Activated CD8-positive, alpha-beta T cell treated with anti-CD3 and anti-CD28 coated beads for 36 hours (primary cell): ENCODE measurements around the gene PLAGL2. TPM values are rescaled to one million over a fixed set of nuclear protein-coding genes. Genes with fewer than 3 reads are reported as not detected.
A peak's percentile ranks its signal among the peaks of the same experiment; 100 is the strongest.
"Not testable (repeated sequence)": the region's sequence is repeated elsewhere in the genome, so short reads cannot be mapped to it uniquely, and the experiment has no call there.

Source experiments
- ATAC-seq: fragments of 200-7000 bp; cut with Tn5 transposase; one replicate; pipeline ENCODE4 v1.10.0; 2021; ENCODE audit warnings: mild to moderate bottlenecking, moderate library complexity
- CTCF ChIA-PET: fragments of 350-600 bp; sonication (Branson Sonifier 250); formaldehyde crosslinking; loops from one replicate; lab custom pipeline; 2021; ENCODE audit warnings: antibody characterized with exemption; lab: Charles Lee
- POLR2A ChIA-PET: fragments of 350-600 bp; sonication (Branson Sonifier 250); formaldehyde crosslinking; loops from one replicate; lab custom pipeline; 2021; ENCODE audit warnings: antibody characterized with exemption; lab: Charles Lee
- DNase-seq: peaks from one replicate; pipeline ENCODE4 v3.0.0-alpha.2; 2020
- H3K27ac Mint-ChIP-seq: one replicate; pipeline ENCODE4 v1.8.0; 2021; ENCODE audit warnings: mild to moderate bottlenecking, mixed read lengths
- H3K27me3 Mint-ChIP-seq: one replicate; pipeline ENCODE4 v1.8.0; 2021; ENCODE audit warnings: mixed read lengths
- H3K36me3 Mint-ChIP-seq: one replicate; pipeline ENCODE4 v1.8.0; 2021; ENCODE audit warnings: low read depth, mixed read lengths
- H3K4me1 Mint-ChIP-seq: one replicate; pipeline ENCODE4 v1.8.0; 2021; ENCODE audit warnings: low read depth, mixed read lengths
- H3K4me3 Mint-ChIP-seq: one replicate; pipeline ENCODE4 v1.8.0; 2021; ENCODE audit warnings: mild to moderate bottlenecking, moderate library complexity, mixed read lengths
- H3K9me3 Mint-ChIP-seq: one replicate; pipeline ENCODE4 v1.8.0; 2021; ENCODE audit warnings: mixed read lengths
- CTCF ChIP-seq: fragments of 200-600 bp; IDR thresholded peaks from one replicate; pipeline ENCODE4 v1.8.0; 2022; ENCODE audit warnings: antibody characterized with exemption, mild to moderate bottlenecking
- intact Hi-C: fragments of 100-400 bp; cut with micrococcal nuclease; formaldehyde crosslinking; loops from one replicate; pipeline ENCODE4 v1.10.0; 2022
- total RNA-seq, 2 experiments: library from RNA; stranded (reverse); gene quantifications; one replicate each; pipeline ENCODE4 v1.2.3, GENCODE V29; 2021

Gene PLAGL2
- total RNA-seq, 2 experiments from 2014 or later: 70.6 to 71.5 TPM

- no peak for DNase-seq
- no peak for ATAC-seq
- ChIA-PET POLR2A (interaction anchor here (0.6 to 2.1 kb wide), 5 partner anchors 16 to 116 kb away, joined by 3 to 11 read pairs (median 5); partner anchors contain the start of gene KIF3B), CTCF (no interaction called here)
- TF ChIP-seq CTCF: no peak
- H3K4me1 Mint-ChIP-seq: peaks cover 52% of the 10 kb centered on the region
- peaks cover 3% of the 10 kb centered on the region for H3K36me3 Mint-ChIP-seq
- H3K27me3 Mint-ChIP-seq: no peaks in the 10 kb centered on the region
- H3K9me3 Mint-ChIP-seq: peaks cover 3% of the 10 kb centered on the region
- H3K4me3 Mint-ChIP-seq: no peak overlapping the region
- intact Hi-C loops: no loop called here
- H3K27ac Mint-ChIP-seq: peak overlapping the region; percentile 97
Measured at GRCh38 chr20:32248043-32248442, 40.5 kb upstream of the PLAGL2 start.

- H3K27me3 Mint-ChIP-seq, H3K36me3 Mint-ChIP-seq, H3K9me3 Mint-ChIP-seq, H3K4me3 Mint-ChIP-seq, ATAC-seq, intact Hi-C loops, DNase-seq: not testable (repeated sequence)
- Mint-ChIP-seq H3K27ac (peak overlapping the region; percentile 62), H3K4me1 (peaks cover 43% of the 10 kb centered on the region)
- ChIA-PET POLR2A (interaction anchor here (1.0 to 1.1 kb wide), 2 partner anchors 10 to 13 kb away, joined by 3 to 4 read pairs; no protein-coding TSS in a partner anchor), CTCF (interaction anchor here (1.3 kb wide), 1 partner anchor 14 kb away, joined by 4 read pairs; no protein-coding TSS in a partner anchor)
Measured at GRCh38 chr20:32246208-32246607, 38.7 kb upstream of the PLAGL2 start.

- peak overlapping the region; percentile 5 for H3K27ac Mint-ChIP-seq
- ChIA-PET CTCF (no interaction called here), POLR2A (interaction anchor here (0.8 to 0.9 kb wide), 2 partner anchors 18 to 33 kb away, joined by 3 to 4 read pairs; no protein-coding TSS in a partner anchor)
- H3K4me1 Mint-ChIP-seq: peaks cover 47% of the 10 kb centered on the region
- no peak for TF ChIP-seq CTCF
- ATAC-seq (no peak), DNase-seq (no peak)
- H3K27me3 Mint-ChIP-seq: no peaks in the 10 kb centered on the region
- H3K36me3 Mint-ChIP-seq: no peaks in the 10 kb centered on the region
- intact Hi-C loops: no loop called here
- no peaks in the 10 kb centered on the region for H3K9me3 Mint-ChIP-seq
- no peak overlapping the region for H3K4me3 Mint-ChIP-seq
Measured at GRCh38 chr20:32244959-32245358, 37.4 kb upstream of the PLAGL2 start.

- H3K4me1 Mint-ChIP-seq: peaks cover 46% of the 10 kb centered on the region
- no peak for TF ChIP-seq CTCF
- H3K27ac Mint-ChIP-seq: peak overlapping the region; percentile 5
- no peaks in the 10 kb centered on the region for H3K27me3 Mint-ChIP-seq
- no peak overlapping the region for H3K4me3 Mint-ChIP-seq
- no peaks in the 10 kb centered on the region for H3K36me3 Mint-ChIP-seq
- DNase-seq (no peak), ATAC-seq (no peak)
- POLR2A ChIA-PET: interaction anchor here (0.9 to 1.0 kb wide), 2 partner anchors 12 to 19 kb away, joined by 4 to 8 read pairs; no protein-coding TSS in a partner anchor
- H3K9me3 Mint-ChIP-seq: no peaks in the 10 kb centered on the region
- CTCF ChIA-PET: no interaction called here
- intact Hi-C loops: no loop called here
Measured at GRCh38 chr20:32244150-32244823, 36.7 kb upstream of the PLAGL2 start.

GRCh38 chr20:32241807-32242206 lies 34.3 kb upstream of the PLAGL2 start:
- ATAC-seq (peak; percentile 50), DNase-seq (no peak)
- Mint-ChIP-seq H3K36me3 (peaks cover 8% of the 10 kb centered on the region), H3K4me1 (peaks cover 39% of the 10 kb centered on the region), H3K27ac (no peak overlapping the region), H3K27me3 (no peaks in the 10 kb centered on the region), H3K9me3 (no peaks in the 10 kb centered on the region), H3K4me3 (no peak overlapping the region)
- CTCF ChIA-PET: interaction anchor here (1.6 kb wide), 1 partner anchor 9 kb away, joined by 11 read pairs; no protein-coding TSS in a partner anchor
- POLR2A ChIA-PET: interaction anchor here (0.7 to 2.4 kb wide), 2 partner anchors 9 to 51 kb away, joined by 3 to 9 read pairs; no protein-coding TSS in a partner anchor
- TF ChIP-seq CTCF: no peak
- intact Hi-C loops: no loop called here
